GM23248 (cell line): ENCODE results near the gene HIPK2.

Experiments
- EZH2 ChIP-seq: fragments of 200-600 bp; sonication (generic); IDR thresholded peaks from 2 replicates; pipeline ENCODE4 v1.6.1; 2018; ENCODE audit warnings: antibody characterized with exemption, mild to moderate bottlenecking; ENCODE audit not compliant: insufficient read depth, poor library complexity, severe bottlenecking
- EZH2phosphoT487 ChIP-seq: fragments of 200-600 bp; sonication (generic); IDR thresholded peaks from 2 replicates; pipeline ENCODE4 v1.6.1; 2018; ENCODE audit warnings: antibody characterized with exemption, moderate library complexity, mild to moderate bottlenecking, low read depth; ENCODE audit not compliant: insufficient read depth

DNA sequence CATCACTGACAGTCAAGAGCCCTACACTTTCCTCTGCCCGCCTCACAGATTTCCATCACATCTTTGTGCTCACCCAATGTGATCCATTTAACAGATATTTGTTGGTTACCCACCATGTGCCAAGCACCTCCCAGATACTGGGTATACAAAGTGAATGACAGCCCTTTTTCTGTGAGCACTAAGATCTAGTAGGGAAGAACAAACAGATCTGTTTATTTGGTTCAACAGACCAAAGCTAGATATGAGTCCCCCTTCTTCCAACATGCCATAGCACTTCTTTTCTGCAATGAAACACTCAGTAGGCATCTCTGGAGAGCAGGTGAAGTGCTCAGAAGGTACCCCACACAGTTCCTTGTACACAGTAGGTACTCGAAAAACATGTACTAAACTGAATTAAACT is 101.4 kb downstream of the HIPK2 start:
- TF ChIP-seq EZH2 (no peak), EZH2phosphoT487 (no peak)
